Subcutaneous adipose tissue (tissue), 4 donors: ENCODE results near the gene MCC. TPM values are rescaled to one million over a fixed set of nuclear protein-coding genes. Genes with fewer than 3 reads are reported as not detected.

Experiments used
- total RNA-seq, 4 donors: library from RNA; depleted of rRNA; stranded (reverse); fragments of >200 nt; gene quantifications; one replicate each; pipeline ENCODE4 v1.1.0, GENCODE V29; 2016
- TF ChIP-seq, protein P1 (sequence below): fragments of 450-650 bp; IDR thresholded peaks from one replicate; pipeline ENCODE4 v1.5.1; 2016; ENCODE audit warnings: low read depth, mild to moderate bottlenecking, control low read depth, antibody characterized with exemption, moderate library complexity

Gene MCC
- 10 to 100 TPM; 15.0 to 57.3 (median 23.7) TPM for total RNA-seq

DNA sequence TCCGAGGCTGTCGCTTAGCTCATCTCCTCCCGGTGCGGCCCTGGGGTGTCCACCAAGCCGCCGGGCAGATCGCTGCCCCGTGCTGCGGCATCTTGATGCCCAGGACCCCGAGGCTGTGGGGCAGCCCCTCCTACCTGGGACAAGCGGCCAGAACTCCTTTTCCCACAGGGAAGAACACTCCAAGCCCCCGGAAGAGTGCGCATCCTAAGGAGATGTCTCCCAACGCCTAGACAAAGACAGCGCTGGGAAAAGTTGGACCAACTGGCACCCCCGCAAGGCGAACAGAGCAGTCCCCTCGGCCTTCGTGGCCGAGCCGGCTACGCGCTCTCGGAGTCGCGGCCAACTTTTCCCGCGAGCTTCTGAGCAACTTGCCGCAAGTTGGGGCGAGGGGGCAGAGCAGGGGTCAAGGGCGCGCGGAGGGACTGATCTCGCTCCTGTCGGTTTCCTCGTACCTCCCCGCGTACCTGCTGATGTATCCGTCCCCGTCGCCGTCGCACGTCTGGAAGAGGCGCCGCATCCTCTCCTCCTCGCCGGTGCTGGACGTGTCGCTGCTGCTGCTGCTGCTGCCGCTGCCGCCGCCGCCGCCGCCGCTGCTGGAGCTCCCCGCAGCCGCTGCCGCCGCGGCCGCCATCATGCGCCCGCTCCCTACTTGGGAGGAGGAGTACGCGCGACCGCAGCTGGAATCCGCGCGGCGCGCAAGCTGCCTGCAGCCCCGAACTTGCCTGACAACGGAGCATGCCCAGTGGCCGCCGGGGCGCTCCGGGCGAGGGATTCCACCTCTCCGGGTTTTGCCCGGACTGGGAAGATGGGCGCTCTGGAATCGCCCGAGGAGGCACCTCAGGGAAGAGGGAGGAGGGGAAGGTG lies at the start of gene MCC:
Gene MCC (minus strand): TSS at position 673 of the 864 bp plus-strand sequence.
- TF ChIP-seq, protein P1, sequence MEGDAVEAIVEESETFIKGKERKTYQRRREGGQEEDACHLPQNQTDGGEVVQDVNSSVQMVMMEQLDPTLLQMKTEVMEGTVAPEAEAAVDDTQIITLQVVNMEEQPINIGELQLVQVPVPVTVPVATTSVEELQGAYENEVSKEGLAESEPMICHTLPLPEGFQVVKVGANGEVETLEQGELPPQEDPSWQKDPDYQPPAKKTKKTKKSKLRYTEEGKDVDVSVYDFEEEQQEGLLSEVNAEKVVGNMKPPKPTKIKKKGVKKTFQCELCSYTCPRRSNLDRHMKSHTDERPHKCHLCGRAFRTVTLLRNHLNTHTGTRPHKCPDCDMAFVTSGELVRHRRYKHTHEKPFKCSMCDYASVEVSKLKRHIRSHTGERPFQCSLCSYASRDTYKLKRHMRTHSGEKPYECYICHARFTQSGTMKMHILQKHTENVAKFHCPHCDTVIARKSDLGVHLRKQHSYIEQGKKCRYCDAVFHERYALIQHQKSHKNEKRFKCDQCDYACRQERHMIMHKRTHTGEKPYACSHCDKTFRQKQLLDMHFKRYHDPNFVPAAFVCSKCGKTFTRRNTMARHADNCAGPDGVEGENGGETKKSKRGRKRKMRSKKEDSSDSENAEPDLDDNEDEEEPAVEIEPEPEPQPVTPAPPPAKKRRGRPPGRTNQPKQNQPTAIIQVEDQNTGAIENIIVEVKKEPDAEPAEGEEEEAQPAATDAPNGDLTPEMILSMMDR, result no peak

DNA sequence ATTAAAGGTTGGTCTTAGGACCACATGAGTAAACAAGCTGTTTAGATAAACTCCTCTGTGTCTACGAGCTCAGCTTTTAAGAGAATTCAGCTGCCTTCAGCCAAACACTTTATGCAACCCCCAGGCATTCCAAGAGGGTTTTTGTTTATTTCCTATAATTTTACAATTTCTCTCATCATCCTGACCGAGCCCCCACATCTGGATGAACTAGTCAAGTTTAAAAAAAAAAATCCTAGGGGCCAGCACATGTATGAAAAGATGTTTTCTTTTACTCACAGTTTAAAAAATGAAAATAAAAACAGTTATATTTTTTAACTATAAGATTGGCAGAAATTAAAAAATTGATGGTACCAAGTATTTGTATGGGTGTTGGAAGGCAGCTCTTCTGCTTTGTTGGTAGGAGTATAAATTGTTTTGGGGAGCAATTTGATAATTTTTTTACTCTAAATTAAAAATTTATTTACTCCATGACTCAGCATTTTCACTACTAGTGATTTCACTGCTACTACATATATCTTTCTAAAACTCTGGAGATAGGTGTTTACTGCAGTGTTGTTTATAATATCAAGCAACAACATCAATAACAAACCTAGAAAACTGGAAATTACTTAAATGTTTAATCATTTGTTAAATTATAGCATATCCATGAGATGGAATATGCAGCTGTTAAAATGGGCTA lies 43.4 kb upstream of the MCC start:
- TF ChIP-seq, protein P1, result no peak

DNA sequence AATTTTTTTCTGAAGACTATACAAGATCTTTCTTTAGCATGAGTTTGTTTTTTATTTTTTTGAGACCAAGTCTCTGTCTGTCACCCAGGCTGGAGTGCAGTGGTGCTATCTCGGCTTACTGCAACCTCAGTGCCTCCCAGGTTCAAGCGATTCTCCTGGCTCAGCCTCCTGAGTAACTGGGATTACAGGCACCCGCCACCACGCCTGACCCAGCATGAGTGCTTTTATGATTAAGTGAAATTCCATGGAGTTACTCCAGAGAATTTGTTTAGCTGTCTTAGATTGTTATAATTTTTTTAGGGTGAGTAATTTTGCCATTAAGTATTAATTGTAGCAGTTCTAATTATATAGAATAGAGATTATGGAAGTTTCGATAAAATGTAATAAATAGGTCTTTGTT lies 39.5 kb upstream of the MCC start:
- TF ChIP-seq, protein P1, result no peak

DNA sequence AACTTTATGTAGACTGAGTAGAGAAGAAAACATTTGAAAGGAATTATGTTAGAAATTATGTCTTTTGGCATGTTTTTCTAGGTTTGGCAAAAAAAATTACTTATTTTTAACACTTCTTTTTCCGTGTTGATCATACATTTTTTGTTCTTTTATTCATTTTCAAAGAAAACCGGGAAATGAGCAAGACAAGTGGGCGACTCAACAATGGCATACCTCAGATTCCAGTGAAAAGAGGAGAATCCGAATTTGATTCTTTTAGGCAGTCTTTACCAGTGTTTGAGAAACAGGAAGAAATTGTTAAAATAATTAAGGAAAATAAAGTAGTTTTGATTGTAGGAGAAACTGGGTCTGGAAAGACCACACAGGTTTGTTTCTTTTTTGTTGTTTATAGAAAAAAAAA lies 38.2 kb upstream of the MCC start:
- TF ChIP-seq, protein P1, result no peak

DNA sequence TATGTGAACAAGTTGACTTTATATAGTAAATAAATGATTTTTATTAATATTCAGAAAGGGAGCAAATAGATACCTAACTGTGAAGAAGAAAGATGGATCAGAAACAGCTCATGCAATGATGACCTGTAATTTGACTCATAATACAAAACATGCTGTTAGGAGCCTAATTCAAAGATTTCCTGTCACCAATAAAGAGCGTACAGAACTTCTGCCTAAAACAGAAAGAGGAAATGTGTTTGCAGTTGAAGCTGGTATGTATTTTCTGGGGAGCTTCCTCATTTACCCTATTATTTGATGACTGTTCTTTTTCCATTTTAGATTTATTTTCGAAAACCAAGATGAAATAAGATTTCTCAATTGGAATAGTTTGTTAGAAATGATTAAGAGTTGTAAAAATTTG lies 36.7 kb upstream of the MCC start:
- TF ChIP-seq, protein P1, result no peak

DNA sequence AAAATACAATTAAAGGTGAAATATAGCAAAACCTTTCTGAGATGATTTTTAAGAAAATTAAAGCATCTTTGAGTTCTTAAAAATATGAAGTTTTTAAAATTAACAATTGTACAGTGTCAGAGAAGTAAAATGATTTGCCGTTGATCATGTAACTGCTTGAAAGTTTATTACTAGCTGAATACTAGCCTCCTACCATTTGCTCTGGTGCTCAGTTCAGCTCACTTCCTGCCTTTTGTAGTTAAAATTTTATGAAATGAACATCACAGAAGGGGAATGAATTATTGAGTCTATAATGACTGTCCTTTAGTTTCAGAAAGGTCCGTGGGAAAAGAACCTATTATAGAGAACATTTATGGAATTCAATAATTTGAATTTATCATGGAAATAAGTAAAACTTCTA lies 34.9 kb upstream of the MCC start:
- TF ChIP-seq, protein P1, result no peak

DNA sequence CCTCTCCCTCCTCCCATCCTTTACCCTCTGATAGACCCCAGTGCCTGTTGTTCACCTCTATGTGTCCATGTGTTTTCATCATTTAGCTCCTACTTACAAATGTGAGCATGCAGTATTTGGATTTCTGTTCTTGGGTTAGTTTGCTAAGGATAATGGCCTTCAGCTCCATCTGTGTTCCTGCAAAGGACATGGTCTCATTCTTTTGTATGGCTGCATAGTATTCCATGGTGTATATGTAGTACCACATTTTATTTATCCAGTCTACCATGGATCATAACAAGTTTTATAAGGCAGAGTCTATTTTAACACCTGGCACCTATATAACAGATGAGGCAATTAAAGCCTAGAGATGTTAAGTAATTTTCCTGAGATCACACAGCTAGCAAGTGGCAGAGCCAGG lies 32.6 kb upstream of the MCC start:
- TF ChIP-seq, protein P1, result no peak
